ENCODE results near the gene CDC73.

GRCh38 chr1:193181985-193182384 lies 60.2 kb downstream of the CDC73 start:
- TF ChIP-seq CTCF (IDR thresholded peaks at IDR 0.05) (no peak), POLR2A (IDR thresholded peaks at IDR 0.05) (no peak)
